ENCODE results near the gene ALG10B.

DNA sequence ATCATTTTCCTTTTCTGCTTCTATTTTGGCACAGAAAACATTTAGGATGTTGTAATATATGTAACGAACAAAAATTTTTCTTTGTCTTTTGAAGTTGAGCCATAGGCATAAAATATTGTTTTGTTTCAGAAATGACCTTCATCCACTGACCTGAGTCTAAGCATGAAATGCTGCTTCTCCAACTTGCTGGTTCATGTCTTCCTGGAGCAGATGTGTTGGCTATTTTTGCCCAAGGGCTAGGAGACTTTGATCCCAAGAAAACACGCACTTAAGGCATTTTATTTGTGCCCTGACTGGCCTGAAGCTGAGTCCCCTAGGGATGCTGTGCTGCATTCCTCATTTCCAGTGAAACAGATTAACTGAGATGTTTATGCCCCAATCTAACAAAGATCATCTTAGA is 27.2 kb upstream of the ALG10B start:
- TF ChIP-seq, protein P1, sequence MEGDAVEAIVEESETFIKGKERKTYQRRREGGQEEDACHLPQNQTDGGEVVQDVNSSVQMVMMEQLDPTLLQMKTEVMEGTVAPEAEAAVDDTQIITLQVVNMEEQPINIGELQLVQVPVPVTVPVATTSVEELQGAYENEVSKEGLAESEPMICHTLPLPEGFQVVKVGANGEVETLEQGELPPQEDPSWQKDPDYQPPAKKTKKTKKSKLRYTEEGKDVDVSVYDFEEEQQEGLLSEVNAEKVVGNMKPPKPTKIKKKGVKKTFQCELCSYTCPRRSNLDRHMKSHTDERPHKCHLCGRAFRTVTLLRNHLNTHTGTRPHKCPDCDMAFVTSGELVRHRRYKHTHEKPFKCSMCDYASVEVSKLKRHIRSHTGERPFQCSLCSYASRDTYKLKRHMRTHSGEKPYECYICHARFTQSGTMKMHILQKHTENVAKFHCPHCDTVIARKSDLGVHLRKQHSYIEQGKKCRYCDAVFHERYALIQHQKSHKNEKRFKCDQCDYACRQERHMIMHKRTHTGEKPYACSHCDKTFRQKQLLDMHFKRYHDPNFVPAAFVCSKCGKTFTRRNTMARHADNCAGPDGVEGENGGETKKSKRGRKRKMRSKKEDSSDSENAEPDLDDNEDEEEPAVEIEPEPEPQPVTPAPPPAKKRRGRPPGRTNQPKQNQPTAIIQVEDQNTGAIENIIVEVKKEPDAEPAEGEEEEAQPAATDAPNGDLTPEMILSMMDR (IDR thresholded peaks at IDR 0.05; ENCODE audit: low read depth, low read length) = no peak
- TF ChIP-seq EZH2phosphoT487 (IDR thresholded peaks at IDR 0.05; ENCODE audit: low read depth) = no peak

All from OCI-LY3 (cell line).